Kidney (tissue), 22 donors: ENCODE data around the gene PRLH. TPM values are rescaled to one million over a fixed set of nuclear protein-coding genes. Genes with fewer than 3 reads are reported as not detected.
A peak's percentile ranks its signal among the peaks of the same experiment; 100 is the strongest.

Experiments
- DNase-seq, 5 donors: peaks; one replicate each; pipeline ENCODE4 v3.0.0-alpha.2; 2013 to 2020
- FAIRE-seq: peaks from 2 replicates; lab custom pipeline; 2012; peaks lifted over from hg19 to GRCh38; lab: Jason Lieb, UNC
- H3K27ac ChIP-seq, 2 donors: one replicate each; pipeline ENCODE4 v1.7.0; 2013; ENCODE audit warnings: low read depth in 2 of 2, low read length in 2 of 2, inconsistent platforms in 1 of 2
- H3K27me3 ChIP-seq: one replicate; pipeline ENCODE4 v1.7.1; 2013; ENCODE audit warnings: low read length, inconsistent platforms; ENCODE audit not compliant: control insufficient read depth, insufficient read depth
- H3K36me3 ChIP-seq, 3 donors: one replicate each; pipeline versions ENCODE4 v1.7.0 to v1.7.1; 2013; ENCODE audit warnings: low read length in 3 of 3, control low read depth in 1 of 3, inconsistent platforms in 1 of 3; ENCODE audit not compliant: insufficient read depth in 3 of 3, control insufficient read depth in 2 of 3
- H3K4me1 ChIP-seq, 3 donors: one replicate each; pipeline versions ENCODE4 v1.7.0 to v1.7.1; 2013; ENCODE audit warnings: low read length in 3 of 3, inconsistent platforms in 1 of 3, low read depth in 1 of 3; ENCODE audit not compliant: control insufficient read depth in 2 of 3, insufficient read depth in 2 of 3
- H3K4me3 ChIP-seq, 3 donors: one replicate each; pipeline versions ENCODE4 v1.7.0 to v1.8.1; 2013; ENCODE audit warnings: low read length in 3 of 3, control low read depth in 1 of 3, inconsistent platforms in 1 of 3
- H3K9ac ChIP-seq, 3 donors: one replicate each; pipeline versions ENCODE4 v1.7.0 to v1.7.1; 2013; ENCODE audit warnings: low read length in 3 of 3, control low read depth in 1 of 3, inconsistent platforms in 1 of 3
- H3K9me3 ChIP-seq, 3 donors: one replicate each; pipeline versions ENCODE4 v1.7.0 to v1.7.1; 2013; ENCODE audit warnings: low read length in 3 of 3, control low read depth in 1 of 3, inconsistent platforms in 1 of 3; ENCODE audit not compliant: control insufficient read depth in 2 of 3, insufficient read depth in 1 of 3
- CTCF ChIP-seq: IDR thresholded peaks from 3 replicates; pipeline ENCODE4 v1.5.1; 2012; ENCODE audit warnings: mild to moderate bottlenecking, moderate library complexity, borderline replicate concordance; ENCODE audit not compliant: insufficient read depth; ENCODE audit errors: extremely low read depth
- intact Hi-C: fragments of 100-400 bp; cut with DNase I; formaldehyde crosslinking; loops from one replicate; pipeline ENCODE4 v1.11.1; 2022
- long read RNA-seq, 10 donors: library from polyadenylated mRNA in 1 of 10; unstranded in 1 of 10; transcript quantifications; one replicate each; pipeline ENCODE4 v2.0.0 and lab custom pipeline, GENCODE V29; 2021 to 2026
- polyA plus RNA-seq: library from polyadenylated mRNA; stranded (reverse); fragments of 350-450 nt; fragmentation: Illumina TruSeq; extraction: RNeasy Lipid Tissue Mini Kit (QIAGEN cat#74804); gene quantifications from one replicate; pipeline ENCODE4 v1.2.3, GENCODE V29; 2014; ENCODE audit warnings: low read depth, low replicate concordance; ENCODE audit not compliant: insufficient read depth
- total RNA-seq: library from RNA; stranded (reverse); fragmentation: NEBNext Ultra II Directional; extraction: Animal tissue kit (Norgen Biotek cat#: 25700); gene quantifications from one replicate; pipeline ENCODE4 v1.2.1, GENCODE V29; 2021
- donor health status: control.
- donor health status: control.
- donor health status: control.
- donor health status: control.
- donor health status: control.
- donor health status: DM: yes; HTN: yes; CAD: no.
- donor health status: Normal renal cell carcinoma (clear cell type).

PRLH gene
- total RNA-seq (not detected), polyA plus RNA-seq (not detected)
- long read RNA-seq, donor 1, result 0 reads
- long read RNA-seq, donor 2, result 0 reads
- long read RNA-seq, donor 3, result 0 reads
- long read RNA-seq, donor 4, result 0 reads
- long read RNA-seq, donor 5, result 0 reads
- long read RNA-seq, donor 6, result 0 reads
- long read RNA-seq, donor 7, result 0 reads
- long read RNA-seq, donor 8, result 0 reads
- long read RNA-seq, donor 9, result 0 reads
- long read RNA-seq, donor 10, result 0 reads

DNA sequence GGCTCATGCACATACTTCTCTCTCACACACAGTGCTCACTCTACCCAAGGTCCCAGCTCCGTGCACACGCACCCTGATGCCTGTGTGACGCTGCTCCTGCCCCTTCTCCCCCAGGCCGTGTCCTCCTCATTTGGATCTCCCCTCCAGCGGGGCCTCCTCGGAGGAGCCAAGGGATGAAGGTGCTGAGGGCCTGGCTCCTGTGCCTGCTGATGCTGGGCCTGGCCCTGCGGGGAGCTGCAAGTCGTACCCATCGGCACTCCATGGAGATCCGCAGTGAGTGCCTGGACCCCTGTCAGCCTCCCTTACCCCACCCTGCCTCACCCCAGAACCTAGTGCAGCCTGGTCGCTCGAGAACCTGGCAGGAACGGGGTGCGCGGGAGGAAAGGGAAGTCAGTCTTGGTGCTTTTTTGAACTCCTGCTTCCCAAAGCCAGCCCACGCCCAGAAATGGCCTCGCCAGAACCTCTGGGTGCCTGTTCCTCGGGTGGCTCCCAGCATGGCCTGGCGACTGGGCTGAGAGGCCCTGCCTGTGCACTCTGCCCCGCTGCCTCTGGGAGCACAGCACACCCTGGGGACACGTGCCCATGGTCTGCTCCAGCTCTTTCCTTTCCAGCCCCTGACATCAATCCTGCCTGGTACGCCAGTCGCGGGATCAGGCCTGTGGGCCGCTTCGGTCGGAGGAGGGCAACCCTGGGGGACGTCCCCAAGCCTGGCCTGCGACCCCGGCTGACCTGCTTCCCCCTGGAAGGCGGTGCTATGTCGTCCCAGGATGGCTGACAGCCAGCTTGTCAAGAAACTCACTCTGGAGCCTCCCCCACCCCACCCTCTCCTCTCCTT is at the start of gene PRLH:
Gene PRLH (plus strand): TSS at position 174 of the 835 bp plus-strand sequence. CDS start 0 bp downstream, at position 174.
- Histone ChIP-seq H3K4me1 (no peaks in the 10 kb centered on the region), H3K4me3 (no peak within 1 kb of the TSS), H3K9ac (no peak within 1 kb of the TSS), H3K27me3 (no peaks in the 10 kb centered on the region), H3K27ac (no peak within 1 kb of the TSS), H3K36me3 (peaks cover 0 to 2% (median 0%) of the 10 kb centered on the region in 3 donors), H3K9me3 (peaks cover 0 to 5% (median 0%) of the 10 kb centered on the region in 3 donors)
- no peak for TF ChIP-seq CTCF
- peak in 1 of 5 donors; percentile 66 for DNase-seq
- no peak for FAIRE-seq
- intact Hi-C loops, result no loop called here

GRCh38 chr2:237517163-237517562 is 49.2 kb upstream of the PRLH start:
- Histone ChIP-seq H3K4me3 (no peak overlapping the region), H3K9me3 (no peaks in the 10 kb centered on the region), H3K4me1 (no peaks in the 10 kb centered on the region), H3K27me3 (no peaks in the 10 kb centered on the region), H3K9ac (no peak overlapping the region), H3K27ac (no peak overlapping the region), H3K36me3 (no peaks in the 10 kb centered on the region)
- FAIRE-seq (no peak), DNase-seq (no peak)
- intact Hi-C loops, result loop anchor here (5.0 kb wide), 1 partner anchor 55 kb away; no protein-coding TSS in a partner anchor
- TF ChIP-seq CTCF, result no peak

- Histone ChIP-seq H3K36me3 (no peaks in the 10 kb centered on the region), H3K4me1 (no peaks in the 10 kb centered on the region), H3K9ac (no peak overlapping the region), H3K27ac (no peak overlapping the region), H3K9me3 (no peaks in the 10 kb centered on the region), H3K4me3 (no peak overlapping the region), H3K27me3 (no peaks in the 10 kb centered on the region)
- DNase-seq (no peak), FAIRE-seq (no peak)
- intact Hi-C loops, result loop anchor here (5.0 kb wide), 1 partner anchor 54 kb away; no protein-coding TSS in a partner anchor
- TF ChIP-seq CTCF, result no peak
These were observed 48.4 kb upstream of the PRLH start for GRCh38 chr2:237517990-237518389.
